ENCODE data around the gene LY6G5C. TPM values are rescaled to one million over a fixed set of nuclear protein-coding genes. Genes with fewer than 3 reads are reported as not detected.

The LY6G5C gene
- total and polyA plus RNA-seq, 9 of the 15 experiments (the other 6 are each of a cell fraction or from before 2014, with no cell fraction given) = 0.10 to 0.67 (median 0.46) TPM; not detected in 4

DNA sequence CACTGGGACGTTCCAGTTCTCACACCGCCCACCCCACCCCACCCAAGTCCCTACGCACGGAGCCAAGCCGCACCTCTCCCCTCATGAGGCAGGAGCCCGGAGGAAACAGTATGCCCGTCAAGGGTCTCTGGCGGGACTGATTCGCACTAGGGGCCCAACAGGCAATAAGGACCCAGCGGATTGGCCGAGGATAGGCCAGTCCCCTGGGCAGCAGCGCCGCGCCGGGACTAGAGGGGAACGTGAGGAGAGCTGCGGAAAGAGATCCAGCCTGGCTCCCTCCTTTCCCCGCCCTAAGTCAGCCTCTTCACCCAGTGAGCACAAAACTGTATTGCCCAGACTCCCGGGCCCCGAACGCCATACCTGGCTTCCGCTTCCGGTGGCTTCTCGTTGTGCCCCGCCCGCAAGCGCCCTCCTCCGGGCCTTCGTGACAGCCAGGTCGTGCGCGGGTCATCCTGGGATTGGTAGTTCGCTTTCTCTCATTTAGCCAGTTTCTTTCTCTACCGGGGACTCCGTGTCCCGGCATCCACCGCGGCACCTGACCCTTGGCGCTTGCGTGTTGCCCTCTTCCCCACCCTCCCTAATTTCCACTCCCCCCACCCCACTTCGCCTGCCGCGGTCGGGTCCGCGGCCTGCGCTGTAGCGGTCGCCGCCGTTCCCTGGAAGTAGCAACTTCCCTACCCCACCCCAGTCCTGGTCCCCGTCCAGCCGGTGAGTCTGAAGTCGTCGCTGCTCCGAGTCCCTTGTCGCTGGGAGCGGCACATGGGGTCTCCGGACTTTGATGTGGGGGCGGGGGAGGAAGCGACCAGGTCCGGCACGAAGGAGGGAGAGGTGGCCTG is 15.1 kb downstream of the LY6G5C start, which contains the start of gene CSNK2B (continued):
- TF ChIP-seq, protein P1, sequence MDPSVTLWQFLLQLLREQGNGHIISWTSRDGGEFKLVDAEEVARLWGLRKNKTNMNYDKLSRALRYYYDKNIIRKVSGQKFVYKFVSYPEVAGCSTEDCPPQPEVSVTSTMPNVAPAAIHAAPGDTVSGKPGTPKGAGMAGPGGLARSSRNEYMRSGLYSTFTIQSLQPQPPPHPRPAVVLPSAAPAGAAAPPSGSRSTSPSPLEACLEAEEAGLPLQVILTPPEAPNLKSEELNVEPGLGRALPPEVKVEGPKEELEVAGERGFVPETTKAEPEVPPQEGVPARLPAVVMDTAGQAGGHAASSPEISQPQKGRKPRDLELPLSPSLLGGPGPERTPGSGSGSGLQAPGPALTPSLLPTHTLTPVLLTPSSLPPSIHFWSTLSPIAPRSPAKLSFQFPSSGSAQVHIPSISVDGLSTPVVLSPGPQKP (CRISPR knock-in tag; IDR thresholded peaks at IDR 0.05) = no peak
- no peak for TF ChIP-seq GTF2A2 (tag; IDR thresholded peaks at IDR 0.05)
- no peak for TF ChIP-seq TGIF2 (CRISPR knock-in tag; IDR thresholded peaks at IDR 0.05)
- TF ChIP-seq ZEB2 (IDR thresholded peaks at IDR 0.05) = no peak
- TF ChIP-seq ZNF785 (CRISPR knock-in tag; IDR thresholded peaks at IDR 0.05) = 0 out of 2 replicates have a peak, but pooled peaks have one; percentile 17
- peak; percentile 83 for TF ChIP-seq TBP (optimal IDR thresholded peaks at IDR 0.05; ENCODE audit: low read depth, low read length)
- peak; percentile 92 to 93 for TF ChIP-seq NRF1 (conservative IDR thresholded peaks at IDR 0.05 in 1 of 2, IDR thresholded peaks at IDR 0.05 in 1 of 2)
- no peak for TF ChIP-seq STAT5B (CRISPR knock-in tag; IDR thresholded peaks at IDR 0.05)
- no peak for TF ChIP-seq ASH1L (IDR thresholded peaks at IDR 0.05; ENCODE audit: borderline replicate concordance, low read depth, partially characterized antibody)
- peak; percentile 34; the same call in 1 of the 2 replicates for TF ChIP-seq ZNF444 (CRISPR knock-in tag; IDR thresholded peaks at IDR 0.05)
- TF ChIP-seq ZNF384 (IDR thresholded peaks at IDR 0.05; ENCODE audit: low read depth, low read length) = no peak; the same call in 1 of the 2 replicates
- TF ChIP-seq POLR2AphosphoS5 (IDR thresholded peaks at IDR 0.05; ENCODE audit: control insufficient read depth, insufficient read depth, low read depth, low read length) = peak; percentile 97
- TF ChIP-seq, protein P2, sequence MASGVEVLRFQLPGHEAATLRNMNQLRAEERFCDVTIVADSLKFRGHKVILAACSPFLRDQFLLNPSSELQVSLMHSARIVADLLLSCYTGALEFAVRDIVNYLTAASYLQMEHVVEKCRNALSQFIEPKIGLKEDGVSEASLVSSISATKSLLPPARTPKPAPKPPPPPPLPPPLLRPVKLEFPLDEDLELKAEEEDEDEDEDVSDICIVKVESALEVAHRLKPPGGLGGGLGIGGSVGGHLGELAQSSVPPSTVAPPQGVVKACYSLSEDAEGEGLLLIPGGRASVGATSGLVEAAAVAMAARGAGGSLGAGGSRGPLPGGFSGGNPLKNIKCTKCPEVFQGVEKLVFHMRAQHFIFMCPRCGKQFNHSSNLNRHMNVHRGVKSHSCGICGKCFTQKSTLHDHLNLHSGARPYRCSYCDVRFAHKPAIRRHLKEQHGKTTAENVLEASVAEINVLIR (CRISPR knock-in tag; IDR thresholded peaks at IDR 0.05) = peak; percentile 80
- TF ChIP-seq POLR2AphosphoS2 (IDR thresholded peaks at IDR 0.05; ENCODE audit: low read length) = no peak
- TF ChIP-seq MCM7 (IDR thresholded peaks at IDR 0.05) = no peak
- TF ChIP-seq PPARD (CRISPR knock-in tag; IDR thresholded peaks at IDR 0.05) = peak; percentile 31; the same call in 1 of the 2 replicates
- no peak for TF ChIP-seq ZNF778 (CRISPR knock-in tag; IDR thresholded peaks at IDR 0.05)
